HepG2 (cell line): ENCODE measurements around the gene GALNT17. TPM values are rescaled to one million over a fixed set of nuclear protein-coding genes. Genes with fewer than 3 reads are reported as not detected.

ENCODE experiments used
- ATAC-seq: fragments of 200-7000 bp; cut with Tn5 transposase; 3 replicates; pipeline ENCODE4 v1.9.1; 2020; ENCODE audit warnings: mild to moderate bottlenecking, moderate library complexity
- BruUV-seq: library from RNA; stranded (reverse); fragments of 400-500 nt; replicated peaks from 2 replicates; lab custom pipeline; 2021; lab: Mats Ljungman, UMichigan
- CTCF ChIA-PET: fragments of 300-600 bp; formaldehyde crosslinking; extraction: SDS; loops from one replicate; lab custom pipeline; 2021; ENCODE audit warnings: low total read pairs, inconsistent platforms, low intra/inter-chr PET ratio; lab: Yijun Ruan, JAX
- POLR2A ChIA-PET: fragments of 350-600 bp; sonication (Branson Sonifier 250); formaldehyde crosslinking; loops from one replicate; lab custom pipeline; 2020; ENCODE audit warnings: antibody characterized with exemption, inconsistent platforms; lab: Yijun Ruan, JAX
- DNase-seq: peaks from one replicate; pipeline ENCODE4 v3.0.0-alpha.2; 2015; ENCODE audit warnings: low spot score
- FAIRE-seq: peaks from 3 replicates; lab custom pipeline; 2011; peaks lifted over from hg19 to GRCh38; lab: Jason Lieb, UNC
- H2AFZ ChIP-seq: one replicate; pipeline ENCODE4 v1.6.1; 2011; ENCODE audit warnings: low read length, inconsistent platforms
- H3K27ac ChIP-seq: fragments of 300-600 bp; 3 replicates; pipeline ENCODE4 v1.8.0; 2011; ENCODE audit warnings: mixed run types, mild to moderate bottlenecking, mixed read lengths, low read length, inconsistent platforms; ENCODE audit not compliant: insufficient read depth; ENCODE audit errors: extremely low read length
- H3K27me3 ChIP-seq, 2 experiments: fragments of 200-600 bp in 1 of 2; 2 replicates in 1 of 2; 3 replicates in 1 of 2; pipeline versions ENCODE4 v1.6.0 to v1.8.0; 2011; ENCODE audit warnings: low read length in 2 of 2, mild to moderate bottlenecking in 2 of 2, moderate library complexity in 2 of 2, inconsistent platforms in 1 of 2; ENCODE audit not compliant: insufficient read depth in 2 of 2, control insufficient read depth in 1 of 2
- H3K36me3 ChIP-seq, 2 experiments: fragments of 200-600 bp in 1 of 2; replicated peaks in 1 of 2; 2 replicates in 1 of 2; 3 replicates in 1 of 2; pipeline versions ENCODE4 v1.5.1 to v1.8.0; 2011; ENCODE audit warnings: low read length in 2 of 2, inconsistent platforms in 1 of 2; ENCODE audit not compliant: insufficient read depth in 2 of 2, control insufficient read depth in 1 of 2
- H3K4me1 ChIP-seq: 2 replicates; pipeline ENCODE4 v1.5.1; 2012; ENCODE audit warnings: low read length, inconsistent platforms; ENCODE audit not compliant: insufficient read depth
- H3K4me2 ChIP-seq: 2 replicates; pipeline ENCODE4 v1.6.0; 2011; ENCODE audit warnings: low read depth, low read length, inconsistent platforms
- H3K4me3 ChIP-seq, 3 experiments: fragments of 200-600 bp in 1 of 3; sonication (generic), shearing (Covaris generic) in 1 of 3; replicated peaks in 1 of 3; 2 replicates each; pipeline ENCODE4 v1.5.1; 2011 to 2016; ENCODE audit warnings: low read length in 3 of 3, inconsistent platforms in 2 of 3, low read depth in 2 of 3, mild to moderate bottlenecking in 2 of 3, control low read depth in 1 of 3, mixed read lengths in 1 of 3; ENCODE audit not compliant: insufficient read depth in 1 of 3
- H3K79me2 ChIP-seq: one replicate; pipeline ENCODE4 v1.6.1; 2011; ENCODE audit warnings: low read length, inconsistent platforms; ENCODE audit not compliant: insufficient read depth
- H3K9ac ChIP-seq: 2 replicates; pipeline ENCODE4 v1.6.0; 2011; ENCODE audit warnings: mild to moderate bottlenecking, low read depth, low read length, inconsistent platforms; ENCODE audit not compliant: insufficient read depth
- H3K9me3 ChIP-seq: 2 replicates; pipeline ENCODE4 v1.5.1; 2012; ENCODE audit warnings: mild to moderate bottlenecking, low read length
- H4K20me1 ChIP-seq: 2 replicates; pipeline ENCODE4 v1.6.0; 2011; ENCODE audit warnings: inconsistent platforms, mild to moderate bottlenecking, low read length, moderate library complexity; ENCODE audit not compliant: insufficient read depth
- ARID4A ChIP-seq: sonication (generic); formaldehyde crosslinking; IDR thresholded peaks from 2 replicates; pipeline ENCODE4 v1.5.0; 2020; ENCODE audit warnings: mild to moderate bottlenecking, missing genetic modification reagents, borderline replicate concordance
- DMTF1 ChIP-seq: sonication (generic); formaldehyde crosslinking; IDR thresholded peaks from 2 replicates; pipeline ENCODE4 v1.4.0; 2020; ENCODE audit warnings: mild to moderate bottlenecking, missing genetic modification reagents
- EHMT2 ChIP-seq: fragments of 200-600 bp; sonication (generic); IDR thresholded peaks from 2 replicates; pipeline ENCODE4 v1.7.0; 2017; ENCODE audit warnings: antibody characterized with exemption, low read depth, low read length, borderline replicate concordance
- ESRRA ChIP-seq: sonication (generic); formaldehyde crosslinking; IDR thresholded peaks from 2 replicates; pipeline ENCODE4 v1.5.1; 2020; ENCODE audit warnings: mild to moderate bottlenecking, low read depth, missing genetic modification reagents
- GPN1 ChIP-seq: sonication (generic); formaldehyde crosslinking; IDR thresholded peaks from 2 replicates; pipeline ENCODE4 v1.5.1; 2020; ENCODE audit warnings: missing genetic modification reagents, borderline replicate concordance
- SP5 ChIP-seq: IDR thresholded peaks from 2 replicates; pipeline ENCODE4 v1.6.1; 2016; ENCODE audit warnings: low read depth, borderline replicate concordance
- ZNF12 ChIP-seq: sonication (generic); formaldehyde crosslinking; IDR thresholded peaks from 2 replicates; pipeline ENCODE4 v1.5.0; 2020; ENCODE audit warnings: missing genetic modification reagents
- ZNF160 ChIP-seq: sonication (generic); formaldehyde crosslinking; IDR thresholded peaks from 2 replicates; pipeline ENCODE4 v1.8.0; 2022; ENCODE audit warnings: mild to moderate bottlenecking, inconsistent platforms, missing genetic modification reagents
- ZNF24 ChIP-seq: fragments of 450-650 bp; IDR thresholded peaks from 2 replicates; pipeline ENCODE4 v1.6.1; 2017; ENCODE audit warnings: antibody characterized with exemption, mild to moderate bottlenecking
- WGBS: methylation state at CpG from one replicate; pipeline ENCODE4 v1.1.6; 2017; ENCODE audit warnings: low lambda C conversion rate; 5-methylcytosine and 5-hydroxymethylcytosine counted together
- in situ Hi-C: cut with HindIII; loops from 2 replicates; pipeline ENCODE4 v1.10.0; 2017; ENCODE audit warnings: low pct_unique_long_range_greater_than_20kb; ENCODE audit not compliant: extremely low pct_ligation_motif_present
- intact Hi-C: fragments of 100-400 bp; cut with micrococcal nuclease; formaldehyde crosslinking; loops from one replicate; pipeline ENCODE4 v1.10.0; 2022; ENCODE audit not compliant: unreplicated experiment
- polyA plus RNA-seq, 8 experiments: library from polyadenylated mRNA; depleted of rRNA in 3 of 8; stranded (reverse) in 7 of 8; unstranded in 1 of 8; fragments of >200 nt; fragmentation: Illumina TruSeq in 4 of 8; extraction: Trizol in 4 of 8; gene quantifications; 2 replicates each; pipeline versions ENCODE4 v1.2.1 to v1.2.3, GENCODE V29; 2011 to 2016; ENCODE audit warnings: low read depth in 4 of 8, missing spikeins in 1 of 8, mixed read lengths in 1 of 8; ENCODE audit not compliant: insufficient read depth in 1 of 8
- total RNA-seq, 5 experiments: library from RNA; depleted of rRNA; stranded (reverse); fragments of >200 nt; fragmentation: Illumina TruSeq; extraction: Trizol; gene quantifications; 2 replicates each; pipeline ENCODE4 v1.2.3, GENCODE V29; 2016; ENCODE audit warnings: low read depth in 1 of 5

Gene GALNT17
- total and polyA plus RNA-seq, 2 of the 13 experiments (the other 11 are each of a cell fraction or from before 2014, with no cell fraction given): not detected

- H3K9me3 ChIP-seq: no peaks in the 10 kb centered on the region
- no peak for FAIRE-seq
- in situ Hi-C loops (no loop called here), intact Hi-C loops (no loop called here)
- no TSS peak for BruUV-seq
- WGBS: 20% methylated on average over 11 of the region's 11 CpGs
- ChIA-PET CTCF (no interaction called here), POLR2A (no interaction called here)
- no peaks in the 10 kb centered on the region for H3K4me1 ChIP-seq
- no peak overlapping the region for H3K9ac ChIP-seq
- no peak overlapping the region for H3K4me2 ChIP-seq
- DNase-seq: no peak
- TF ChIP-seq ARID4A (CRISPR knock-in tag) (no peak), ZNF24 (no peak), GPN1 (CRISPR knock-in tag) (no peak), ZNF160 (CRISPR knock-in tag) (no peak), EHMT2 (no peak), ESRRA (CRISPR knock-in tag) (no peak), ZNF12 (CRISPR knock-in tag) (no peak), SP5 (no peak), DMTF1 (CRISPR knock-in tag) (no peak)
- no peaks in the 10 kb centered on the region for H4K20me1 ChIP-seq
- no peaks in the 10 kb centered on the region for H3K36me3 ChIP-seq
- no peak for ATAC-seq
- no peak overlapping the region for H3K4me3 ChIP-seq
- peaks cover 0 to 16% of the 10 kb centered on the region in 2 experiments; a peak in 2 of 5 replicates for H3K27me3 ChIP-seq
- H2AFZ ChIP-seq: no peak overlapping the region
- H3K27ac ChIP-seq: no peak overlapping the region
- H3K79me2 ChIP-seq: no peaks in the 10 kb centered on the region
These were observed 1.9 kb downstream of the GALNT17 start for GRCh38 chr7:71133856-71134255.
